A673 (cell line): ENCODE results near the gene DIS3L2. TPM values are rescaled to one million over a fixed set of nuclear protein-coding genes. Genes with fewer than 3 reads are reported as not detected.

Experiments used
- BruUV-seq: library from RNA; stranded (reverse); fragments of 400-500 nt; replicated peaks from 2 replicates; lab custom pipeline; 2021; lab: Mats Ljungman, UMichigan
- CTCF ChIA-PET: fragments of 300-600 bp; sonication (Branson Sonifier 250); formaldehyde crosslinking; loops from one replicate; lab custom pipeline; 2022; ENCODE audit warnings: antibody characterized with exemption; lab: Charles Lee
- POLR2A ChIA-PET: fragments of 300-600 bp; sonication (Branson Sonifier 250); formaldehyde crosslinking; loops from one replicate; lab custom pipeline; 2022; ENCODE audit warnings: antibody characterized with exemption; ENCODE audit not compliant: low non-redundant PET; lab: Charles Lee
- DNase-seq: peaks from one replicate; pipeline ENCODE4 v3.0.0-alpha.2; 2015; ENCODE audit warnings: low spot score
- H3K27ac ChIP-seq: fragments of 200-600 bp; sonication (generic); 2 replicates; pipeline ENCODE4 v1.5.1; 2016; ENCODE audit warnings: mixed run types, low read depth, mild to moderate bottlenecking, mixed read lengths, antibody characterized with exemption, low read length; ENCODE audit not compliant: poor library complexity, severe bottlenecking
- H3K27me3 ChIP-seq: fragments of 200-600 bp; sonication (generic); replicated peaks from 2 replicates; pipeline ENCODE4 v1.6.1; 2017; ENCODE audit warnings: mixed run types, low read depth, mild to moderate bottlenecking, mixed read lengths, antibody characterized with exemption, low read length; ENCODE audit not compliant: insufficient read depth, poor library complexity
- H3K36me3 ChIP-seq: fragments of 200-600 bp; sonication (generic); 2 replicates; pipeline ENCODE4 v1.6.1; 2016; ENCODE audit warnings: mixed run types, mild to moderate bottlenecking, mixed read lengths, antibody characterized with exemption, low read length; ENCODE audit not compliant: insufficient read depth, poor library complexity, severe bottlenecking
- H3K4me1 ChIP-seq: fragments of 200-600 bp; sonication (generic); 2 replicates; pipeline ENCODE4 v1.6.1; 2017; ENCODE audit warnings: mixed run types, mild to moderate bottlenecking, mixed read lengths, antibody characterized with exemption, low read length; ENCODE audit not compliant: insufficient read depth, poor library complexity, severe bottlenecking
- H3K4me3 ChIP-seq: fragments of 200-600 bp; sonication (generic); 2 replicates; pipeline ENCODE4 v1.5.1; 2016; ENCODE audit warnings: low read depth, mixed run types, mild to moderate bottlenecking, mixed read lengths, low read length; ENCODE audit not compliant: poor library complexity, severe bottlenecking
- H3K9me3 ChIP-seq: fragments of 200-600 bp; sonication (generic); 2 replicates; pipeline ENCODE4 v1.6.1; 2016; ENCODE audit warnings: mixed run types, low read depth, mild to moderate bottlenecking, mixed read lengths, antibody characterized with exemption, low read length; ENCODE audit not compliant: poor library complexity, severe bottlenecking
- EZH2 ChIP-seq: fragments of 200-600 bp; sonication (generic); IDR thresholded peaks from 2 replicates; pipeline ENCODE4 v1.6.1; 2017; ENCODE audit warnings: borderline replicate concordance, low read depth, mild to moderate bottlenecking, mixed read lengths, antibody characterized with exemption, low read length; ENCODE audit not compliant: poor library complexity, severe bottlenecking
- intact Hi-C: fragments of 100-400 bp; cut with micrococcal nuclease; formaldehyde crosslinking; loops from one replicate; pipeline ENCODE4 v1.10.0; 2022; ENCODE audit not compliant: unreplicated experiment
- total RNA-seq: library from RNA; stranded (reverse); gene quantifications from 2 replicates; pipeline ENCODE4 v1.2.3, GENCODE V29; 2021
- TF ChIP-seq, protein P1 (sequence below): fragments of 300-800, 200-600 bp; sonication (generic); conservative IDR thresholded peaks from 2 replicates; pipeline ENCODE4 v1.5.1; 2017; ENCODE audit warnings: low read depth, mild to moderate bottlenecking, antibody characterized with exemption, low read length, moderate library complexity, mixed read lengths

The DIS3L2 gene
- total RNA-seq, 1 experiment from 2014 or later = 38.7 TPM

DNA sequence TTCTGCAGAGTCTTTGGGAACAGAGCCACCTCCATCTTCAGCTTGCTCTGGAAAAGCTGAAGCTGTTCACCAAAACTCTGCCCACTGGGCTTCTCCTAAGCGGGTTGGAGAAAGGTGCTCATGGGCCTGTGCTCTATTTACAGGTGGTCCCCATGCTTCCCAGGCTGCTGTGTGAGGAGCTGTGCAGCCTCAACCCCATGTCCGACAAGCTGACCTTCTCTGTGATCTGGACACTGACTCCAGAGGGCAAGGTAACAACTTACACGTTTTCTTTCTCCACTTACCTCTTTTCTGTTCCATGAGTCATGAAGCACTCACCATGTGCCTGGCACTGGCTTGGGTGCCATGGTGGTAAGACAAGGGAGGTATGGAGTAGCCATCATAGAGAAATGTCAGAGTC, 287.6 kb downstream of the DIS3L2 start:
- Histone ChIP-seq H3K36me3 (no peaks in the 10 kb centered on the region), H3K4me3 (no peak overlapping the region), H3K4me1 (no peaks in the 10 kb centered on the region), H3K27ac (no peak overlapping the region), H3K27me3 (no peaks in the 10 kb centered on the region), H3K9me3 (no peaks in the 10 kb centered on the region)
- POLR2A ChIA-PET = no interaction called here
- intact Hi-C loops = no loop called here
- no TSS peak for BruUV-seq
- CTCF ChIA-PET = no interaction called here
- TF ChIP-seq, protein P1, sequence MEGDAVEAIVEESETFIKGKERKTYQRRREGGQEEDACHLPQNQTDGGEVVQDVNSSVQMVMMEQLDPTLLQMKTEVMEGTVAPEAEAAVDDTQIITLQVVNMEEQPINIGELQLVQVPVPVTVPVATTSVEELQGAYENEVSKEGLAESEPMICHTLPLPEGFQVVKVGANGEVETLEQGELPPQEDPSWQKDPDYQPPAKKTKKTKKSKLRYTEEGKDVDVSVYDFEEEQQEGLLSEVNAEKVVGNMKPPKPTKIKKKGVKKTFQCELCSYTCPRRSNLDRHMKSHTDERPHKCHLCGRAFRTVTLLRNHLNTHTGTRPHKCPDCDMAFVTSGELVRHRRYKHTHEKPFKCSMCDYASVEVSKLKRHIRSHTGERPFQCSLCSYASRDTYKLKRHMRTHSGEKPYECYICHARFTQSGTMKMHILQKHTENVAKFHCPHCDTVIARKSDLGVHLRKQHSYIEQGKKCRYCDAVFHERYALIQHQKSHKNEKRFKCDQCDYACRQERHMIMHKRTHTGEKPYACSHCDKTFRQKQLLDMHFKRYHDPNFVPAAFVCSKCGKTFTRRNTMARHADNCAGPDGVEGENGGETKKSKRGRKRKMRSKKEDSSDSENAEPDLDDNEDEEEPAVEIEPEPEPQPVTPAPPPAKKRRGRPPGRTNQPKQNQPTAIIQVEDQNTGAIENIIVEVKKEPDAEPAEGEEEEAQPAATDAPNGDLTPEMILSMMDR = no peak
- no peak for TF ChIP-seq EZH2
- DNase-seq = no peak

DNA sequence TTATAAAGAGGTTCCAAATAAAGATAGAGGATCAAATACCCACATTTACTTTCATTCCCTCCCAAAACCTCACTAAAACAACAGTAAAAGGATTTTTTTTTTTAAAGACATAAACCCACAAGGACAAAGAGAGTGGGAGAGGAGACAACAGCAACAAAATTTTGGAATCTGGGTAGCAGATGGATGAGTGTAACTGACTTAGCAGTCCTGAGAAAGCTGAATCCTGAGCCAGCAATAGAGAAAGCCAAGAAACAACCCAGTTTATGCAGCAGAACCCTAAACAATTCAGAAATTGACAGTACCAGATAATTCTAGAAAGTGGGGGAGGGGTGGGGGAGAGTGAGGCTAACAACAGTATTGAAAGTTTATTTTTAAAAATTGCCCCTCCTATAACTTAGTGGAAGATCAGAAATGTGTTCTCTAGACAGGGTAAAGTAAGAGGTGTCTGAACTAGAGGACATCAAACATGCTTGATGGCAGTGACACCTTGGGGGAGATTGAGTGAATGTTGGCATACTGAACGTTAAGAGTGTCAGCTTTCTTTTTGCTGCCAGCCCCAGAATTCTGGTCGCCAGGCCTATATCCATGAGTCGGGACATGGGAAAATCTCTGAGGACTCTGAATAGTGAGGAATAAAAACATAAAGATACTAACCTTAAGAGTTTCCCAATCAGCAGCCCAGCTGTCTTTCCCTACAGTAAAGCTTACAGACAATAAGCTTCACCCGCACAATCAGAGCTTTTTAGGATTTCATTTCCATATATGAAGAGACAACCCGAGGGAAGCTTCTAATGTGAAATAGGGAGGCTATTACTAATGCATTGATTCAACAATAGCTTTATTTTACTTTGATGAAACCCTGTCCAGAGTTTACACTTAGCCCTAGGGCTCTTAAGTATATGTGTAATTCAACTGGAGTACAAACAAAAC, 289.0 kb downstream of the DIS3L2 start:
- no peak overlapping the region for H3K4me3 ChIP-seq
- ChIA-PET POLR2A (no interaction called here), CTCF (no interaction called here)
- intact Hi-C loops = no loop called here
- H3K27ac ChIP-seq = no peak overlapping the region
- TF ChIP-seq, protein P1 = no peak
- TF ChIP-seq EZH2 = no peak
- no peaks in the 10 kb centered on the region for H3K9me3 ChIP-seq
- DNase-seq = no peak
- no peaks in the 10 kb centered on the region for H3K4me1 ChIP-seq
- H3K27me3 ChIP-seq = no peaks in the 10 kb centered on the region
- no TSS peak for BruUV-seq
- H3K36me3 ChIP-seq = no peaks in the 10 kb centered on the region

DNA sequence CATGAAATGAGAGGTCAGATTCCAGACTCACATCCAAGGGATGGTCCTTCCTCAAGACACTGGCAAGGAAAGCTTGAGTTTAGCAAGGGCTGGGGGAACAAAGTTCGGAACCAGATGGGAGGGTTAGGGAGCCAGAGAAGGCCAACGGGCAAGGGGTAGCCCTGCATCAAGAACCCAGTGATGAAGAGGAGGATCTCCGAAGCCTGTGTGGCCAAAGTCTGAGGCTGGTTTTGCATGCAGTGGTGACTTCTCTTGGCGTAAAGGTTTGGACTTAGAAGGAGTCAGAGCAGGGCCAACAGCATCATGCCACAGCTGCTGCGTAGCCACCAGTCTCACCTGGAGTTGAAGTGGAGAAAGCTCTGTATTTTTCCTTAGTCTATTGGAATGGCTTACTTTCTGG, 293.5 kb downstream of the DIS3L2 start:
- intact Hi-C loops = no loop called here
- BruUV-seq = no TSS peak
- TF ChIP-seq EZH2 = no peak
- H3K27me3 ChIP-seq = no peaks in the 10 kb centered on the region
- ChIA-PET POLR2A (no interaction called here), CTCF (no interaction called here)
- no peak overlapping the region for H3K27ac ChIP-seq
- H3K36me3 ChIP-seq = no peaks in the 10 kb centered on the region
- H3K9me3 ChIP-seq = no peaks in the 10 kb centered on the region
- no peak for DNase-seq
- H3K4me3 ChIP-seq = no peak overlapping the region
- no peaks in the 10 kb centered on the region for H3K4me1 ChIP-seq
